IMR-90 (cell line): ENCODE data around the gene PLCB2. TPM values are rescaled to one million over a fixed set of nuclear protein-coding genes. Genes with fewer than 3 reads are reported as not detected.

Experiments used
- ATAC-seq: fragments of 200-7000 bp; cut with Tn5 transposase; 2 replicates; pipeline ENCODE4 v1.9.1; 2020; ENCODE audit warnings: low read depth, mild to moderate bottlenecking, moderate library complexity
- BruUV-seq: library from RNA; stranded (reverse); fragments of 400-500 nt; replicated peaks from 2 replicates; lab custom pipeline; 2021; lab: Mats Ljungman, UMichigan
- CTCF ChIA-PET: fragments of 300-600 bp; formaldehyde crosslinking; extraction: SDS; loops from one replicate; lab custom pipeline; 2021; ENCODE audit warnings: antibody characterized with exemption; lab: Yijun Ruan, JAX
- POLR2A ChIA-PET: fragments of 300-600 bp; sonication (Branson Sonifier 250); formaldehyde crosslinking; loops from one replicate; lab custom pipeline; 2022; ENCODE audit warnings: antibody characterized with exemption; ENCODE audit not compliant: unreplicated experiment; lab: Charles Lee
- DNase-seq: peaks from one replicate; pipeline ENCODE4 v3.0.0; 2013
- H2AFZ ChIP-seq: replicated peaks from 2 replicates; pipeline ENCODE3; 2013; ENCODE audit warnings: low read length, mild to moderate bottlenecking; ENCODE audit not compliant: poor library complexity
- H2AK5ac ChIP-seq: 2 replicates; pipeline ENCODE4 v1.6.1; 2013; ENCODE audit warnings: low read depth, low read length, inconsistent platforms
- H2AK9ac ChIP-seq: replicated peaks from 2 replicates; pipeline ENCODE3; 2013; ENCODE audit warnings: mild to moderate bottlenecking, low read depth, low read length, moderate library complexity; ENCODE audit not compliant: poor library complexity
- H2BK120ac ChIP-seq: 2 replicates; pipeline ENCODE4 v1.6.1; 2013; ENCODE audit warnings: low read depth, low read length, inconsistent platforms
- H2BK15ac ChIP-seq: 3 replicates; pipeline ENCODE4 v1.6.1; 2013; ENCODE audit warnings: low read depth, low read length, inconsistent platforms
- H2BK20ac ChIP-seq: 2 replicates; pipeline ENCODE4 v1.6.1; 2013; ENCODE audit warnings: low read depth, mild to moderate bottlenecking, inconsistent platforms, low read length, moderate library complexity
- H2BK5ac ChIP-seq: 2 replicates; pipeline ENCODE4 v1.6.1; 2013; ENCODE audit warnings: mild to moderate bottlenecking, low read depth, low read length, inconsistent platforms; ENCODE audit not compliant: poor library complexity, severe bottlenecking
- H3K14ac ChIP-seq: replicated peaks from 2 replicates; pipeline ENCODE4 v1.6.1; 2013; ENCODE audit warnings: low read depth, low read length, inconsistent platforms
- H3K18ac ChIP-seq: 2 replicates; pipeline ENCODE4 v1.6.1; 2013; ENCODE audit warnings: low read depth, low read length, control low read depth
- H3K23ac ChIP-seq: 2 replicates; pipeline ENCODE4 v1.6.1; 2013; ENCODE audit warnings: low read depth, low read length, inconsistent platforms
- H3K27ac ChIP-seq: 2 replicates; pipeline ENCODE4 v1.5.1; 2013; ENCODE audit warnings: mild to moderate bottlenecking, control low read depth, low read length; ENCODE audit not compliant: insufficient read depth
- H3K27me3 ChIP-seq: 2 replicates; pipeline ENCODE4 v1.6.1; 2013; ENCODE audit warnings: low read length; ENCODE audit not compliant: control insufficient read depth, insufficient read depth
- H3K36me3 ChIP-seq: 2 replicates; pipeline ENCODE4 v1.6.1; 2013; ENCODE audit warnings: low read length, mixed read lengths; ENCODE audit not compliant: control insufficient read depth, insufficient read depth
- H3K4ac ChIP-seq: 2 replicates; pipeline ENCODE4 v1.6.1; 2013; ENCODE audit warnings: low read depth, low read length, inconsistent platforms
- H3K4me1 ChIP-seq: 2 replicates; pipeline ENCODE4 v1.6.1; 2013; ENCODE audit warnings: low read length, mixed read lengths; ENCODE audit not compliant: control insufficient read depth, insufficient read depth
- H3K4me2 ChIP-seq: 2 replicates; pipeline ENCODE4 v1.6.1; 2013; ENCODE audit warnings: low read depth, mild to moderate bottlenecking, control low read depth, low read length, moderate library complexity
- H3K4me3 ChIP-seq: 2 replicates; pipeline ENCODE4 v1.5.1; 2013; ENCODE audit warnings: low read depth, mild to moderate bottlenecking, control low read depth, low read length, moderate library complexity; ENCODE audit not compliant: insufficient read depth
- H3K56ac ChIP-seq: 2 replicates; pipeline ENCODE4 v1.6.1; 2013; ENCODE audit warnings: low read length, inconsistent platforms; ENCODE audit not compliant: insufficient read depth; ENCODE audit errors: extremely low read depth
- H3K79me1 ChIP-seq, 2 experiments: 2 replicates each; pipeline ENCODE4 v1.6.1; 2013; ENCODE audit warnings: low read length in 2 of 2, inconsistent platforms in 1 of 2, low read depth in 1 of 2
- H3K9ac ChIP-seq: 2 replicates; pipeline ENCODE4 v1.6.1; 2013; ENCODE audit warnings: low read depth, low read length, control low read depth
- H3K9me1 ChIP-seq: 2 replicates; pipeline ENCODE4 v1.6.1; 2013; ENCODE audit warnings: low read length, inconsistent platforms; ENCODE audit not compliant: insufficient read depth
- H3K9me3 ChIP-seq: 2 replicates; pipeline ENCODE4 v1.6.1; 2013; ENCODE audit warnings: low read length; ENCODE audit not compliant: control insufficient read depth, insufficient read depth
- H4K20me1 ChIP-seq: 2 replicates; pipeline ENCODE4 v1.6.1; 2013; ENCODE audit warnings: low read length, inconsistent platforms; ENCODE audit not compliant: insufficient read depth
- H4K5ac ChIP-seq: 2 replicates; pipeline ENCODE4 v1.6.1; 2013; ENCODE audit warnings: mild to moderate bottlenecking, low read depth, low read length, control low read depth
- H4K8ac ChIP-seq, 2 experiments: 2 replicates each; pipeline ENCODE4 v1.6.1; 2013; ENCODE audit warnings: low read depth in 2 of 2, low read length in 2 of 2, control low read depth in 1 of 2, inconsistent platforms in 1 of 2
- H4K91ac ChIP-seq: 2 replicates; pipeline ENCODE4 v1.6.1; 2013; ENCODE audit warnings: low read depth, low read length, inconsistent platforms; ENCODE audit not compliant: insufficient read depth
- BHLHE40 ChIP-seq: fragments of 150-350 bp; IDR thresholded peaks from 2 replicates; pipeline ENCODE4 v1.6.1; 2016; ENCODE audit warnings: mild to moderate bottlenecking, low read depth, low read length
- CHD1 ChIP-seq: IDR thresholded peaks from 2 replicates; pipeline ENCODE4 v1.6.1; 2012; ENCODE audit warnings: low read depth, low read length, improper control_type of control experiment
- CTCF ChIP-seq: conservative IDR thresholded peaks from 2 replicates; pipeline ENCODE4 v1.5.1; 2012; ENCODE audit warnings: mild to moderate bottlenecking, low read depth, low read length, improper control_type of control experiment
- ELK1 ChIP-seq: fragments of 150-350 bp; IDR thresholded peaks from 2 replicates; pipeline ENCODE4 v1.6.1; 2016; ENCODE audit warnings: low read depth, mild to moderate bottlenecking, low read length, moderate library complexity, borderline replicate concordance
- MAFK ChIP-seq: IDR thresholded peaks from 2 replicates; pipeline ENCODE4 v1.6.1; 2012; ENCODE audit warnings: low read depth, low read length, improper control_type of control experiment
- MAZ ChIP-seq: IDR thresholded peaks from 2 replicates; pipeline ENCODE4 v1.6.1; 2012; ENCODE audit warnings: low read depth, mild to moderate bottlenecking, low read length, improper control_type of control experiment, moderate library complexity, borderline replicate concordance
- MXI1 ChIP-seq: IDR thresholded peaks from 2 replicates; pipeline ENCODE4 v1.6.1; 2012; ENCODE audit warnings: low read depth, mild to moderate bottlenecking, low read length, moderate library complexity, borderline replicate concordance
- NFE2L2 ChIP-seq: fragments of 150-350 bp; IDR thresholded peaks from 2 replicates; pipeline ENCODE4 v1.6.1; 2016; ENCODE audit warnings: low read depth, mild to moderate bottlenecking, low read length
- POLR2A ChIP-seq: IDR thresholded peaks from 2 replicates; pipeline ENCODE4 v1.6.1; 2012; ENCODE audit warnings: mild to moderate bottlenecking, low read depth, low read length
- RCOR1 ChIP-seq: IDR thresholded peaks from 2 replicates; pipeline ENCODE4 v1.6.1; 2012; ENCODE audit warnings: mild to moderate bottlenecking, low read length, improper control_type of control experiment; ENCODE audit not compliant: insufficient replicate concordance
- RFX5 ChIP-seq: IDR thresholded peaks from 2 replicates; pipeline ENCODE4 v1.8.0; 2012; ENCODE audit warnings: low read depth, mild to moderate bottlenecking, low read length, moderate library complexity
- SMC3 ChIP-seq: fragments of 150-350 bp; IDR thresholded peaks from 2 replicates; pipeline ENCODE4 v1.6.1; 2016; ENCODE audit warnings: low read depth, mild to moderate bottlenecking, antibody characterized with exemption, low read length, moderate library complexity
- USF2 ChIP-seq: fragments of 150-350 bp; IDR thresholded peaks from 2 replicates; pipeline ENCODE4 v1.6.1; 2017; ENCODE audit warnings: mild to moderate bottlenecking, antibody characterized with exemption, low read length, low read depth
- WGBS, 2 experiments: methylation state at CpG; one replicate each; pipeline versions ENCODE4 v1.1.5 to v1.1.7; 2013; ENCODE audit warnings: missing lambda C conversion rate in 2 of 2; ENCODE audit not compliant: insufficient read length in 1 of 2; ENCODE audit errors: extremely low coverage in 2 of 2; 5-methylcytosine and 5-hydroxymethylcytosine counted together
- dilution Hi-C: fragments of 300-500 bp; cut with HindIII; formaldehyde crosslinking; loops from one replicate; pipeline ENCODE4 v1.14.3; 2018; ENCODE audit warnings: low sequenced_read_pairs; ENCODE audit not compliant: unreplicated experiment
- in situ Hi-C: fragments of 300-500 bp; cut with MboI; formaldehyde crosslinking; loops from 3 replicates; pipeline ENCODE4 v1.14.3; 2019; ENCODE audit warnings: low sequenced_read_pairs, inconsistent platforms, mixed read lengths
- intact Hi-C: fragments of 100-400 bp; cut with micrococcal nuclease; formaldehyde crosslinking; loops from 2 replicates; pipeline ENCODE4 v1.10.0; 2022
- polyA plus RNA-seq, 3 experiments: library from polyadenylated mRNA; depleted of rRNA; stranded (reverse); fragments of >200 nt; gene quantifications; 2 replicates each; pipeline ENCODE4 v1.2.3, GENCODE V29; 2012; ENCODE audit warnings: low replicate concordance in 1 of 3
- total RNA-seq: library from RNA; depleted of rRNA; stranded (reverse); fragments of >200 nt; gene quantifications from 2 replicates; pipeline ENCODE4 v1.2.3, GENCODE V29; 2012

PLCB2 gene
- total and polyA plus RNA-seq, 2 of the 4 experiments (the other 2 are of a cell fraction), result 0.18 to 1.4 TPM

- Histone ChIP-seq H3K56ac (no peak overlapping the region), H3K23ac (no peak overlapping the region), H4K20me1 (no peaks in the 10 kb centered on the region), H3K18ac (no peak overlapping the region), H2BK5ac (no peak overlapping the region), H3K27me3 (peaks cover 57% of the 10 kb centered on the region), H3K4me2 (no peak overlapping the region), H2BK15ac (no peak overlapping the region), H3K36me3 (no peaks in the 10 kb centered on the region), H2AK5ac (no peak overlapping the region), H4K91ac (no peak overlapping the region), H3K4ac (no peak overlapping the region), H2BK120ac (no peak overlapping the region), H2BK20ac (no peak overlapping the region), H2AK9ac (no peak overlapping the region), H3K9me3 (no peaks in the 10 kb centered on the region), H2AFZ (no peak overlapping the region), H3K4me3 (no peak overlapping the region), H3K9me1 (no peaks in the 10 kb centered on the region), H4K5ac (no peak overlapping the region), H3K14ac (no peak overlapping the region), H3K4me1 (peaks cover 9% of the 10 kb centered on the region), H3K79me1 (no peaks in the 10 kb centered on the region), H3K27ac (no peak overlapping the region), H3K9ac (no peak overlapping the region), H4K8ac (no peak overlapping the region)
- ChIA-PET POLR2A (interaction anchor here (0.5 kb wide), 1 partner anchor 22 kb away, joined by 3 read pairs; no protein-coding TSS in a partner anchor), CTCF (interaction anchor here (1.3 kb wide), 1 partner anchor 70 kb away, joined by 3 read pairs; no protein-coding TSS in a partner anchor)
- TF ChIP-seq CTCF (no peak), ELK1 (no peak), USF2 (no peak), MAFK (no peak), NFE2L2 (no peak), SMC3 (no peak), CHD1 (no peak), MXI1 (no peak), RFX5 (no peak), RCOR1 (no peak), MAZ (no peak), BHLHE40 (no peak), POLR2A (no peak)
- ATAC-seq (no peak), DNase-seq (no peak)
- BruUV-seq, result no TSS peak
- in situ Hi-C loops, result no loop called here
- intact Hi-C loops, result no loop called here
- dilution Hi-C loops, result no loop called here
- WGBS, 2 experiments, result 100% methylated on average over 1 of the region's 7 CpGs; no CpG with 5 or more reads in 1 of the 2 experiments
These were observed 20.9 kb downstream of the PLCB2 start for GRCh38 chr15:40286794-40287193.
